Transverse colon (tissue), 4 donors: ENCODE measurements around the gene TCP11.

Source experiments
- POLR2A ChIP-seq: fragments of 450-650 bp; IDR thresholded peaks from one replicate; pipeline ENCODE4 v1.6.1; 2016; ENCODE audit warnings: antibody characterized with exemption, mild to moderate bottlenecking, moderate library complexity
- POLR2AphosphoS5 ChIP-seq, 3 donors: sonication (generic); formaldehyde crosslinking; IDR thresholded peaks; one replicate each; pipeline ENCODE4 v1.6.1; 2016; ENCODE audit warnings: antibody characterized with exemption in 3 of 3
- TF ChIP-seq, protein P1 (sequence below), 5 experiments: fragments of 200-600 bp in 3 of 5; fragments of 450-650 bp in 2 of 5; sonication (generic) in 3 of 5; IDR thresholded peaks; 1 replicate in 2 of 5; 2 replicates in 3 of 5; pipeline ENCODE4 v1.5.1; 2016 to 2017; ENCODE audit warnings: antibody characterized with exemption in 5 of 5, inconsistent platforms in 3 of 5, mild to moderate bottlenecking in 2 of 5, moderate library complexity in 1 of 5

GRCh38 chr6:35120746-35121145 is 20.4 kb downstream of the TCP11 start:
- TF ChIP-seq, protein P1, sequence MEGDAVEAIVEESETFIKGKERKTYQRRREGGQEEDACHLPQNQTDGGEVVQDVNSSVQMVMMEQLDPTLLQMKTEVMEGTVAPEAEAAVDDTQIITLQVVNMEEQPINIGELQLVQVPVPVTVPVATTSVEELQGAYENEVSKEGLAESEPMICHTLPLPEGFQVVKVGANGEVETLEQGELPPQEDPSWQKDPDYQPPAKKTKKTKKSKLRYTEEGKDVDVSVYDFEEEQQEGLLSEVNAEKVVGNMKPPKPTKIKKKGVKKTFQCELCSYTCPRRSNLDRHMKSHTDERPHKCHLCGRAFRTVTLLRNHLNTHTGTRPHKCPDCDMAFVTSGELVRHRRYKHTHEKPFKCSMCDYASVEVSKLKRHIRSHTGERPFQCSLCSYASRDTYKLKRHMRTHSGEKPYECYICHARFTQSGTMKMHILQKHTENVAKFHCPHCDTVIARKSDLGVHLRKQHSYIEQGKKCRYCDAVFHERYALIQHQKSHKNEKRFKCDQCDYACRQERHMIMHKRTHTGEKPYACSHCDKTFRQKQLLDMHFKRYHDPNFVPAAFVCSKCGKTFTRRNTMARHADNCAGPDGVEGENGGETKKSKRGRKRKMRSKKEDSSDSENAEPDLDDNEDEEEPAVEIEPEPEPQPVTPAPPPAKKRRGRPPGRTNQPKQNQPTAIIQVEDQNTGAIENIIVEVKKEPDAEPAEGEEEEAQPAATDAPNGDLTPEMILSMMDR (IDR thresholded peaks at IDR 0.05) = no peak
- no peak for TF ChIP-seq POLR2A
- TF ChIP-seq POLR2AphosphoS5 (IDR thresholded peaks at IDR 0.05) = no peak
